PC-3 (cell line): ENCODE data around the gene KLHL25. TPM values are rescaled to one million over a fixed set of nuclear protein-coding genes. Genes with fewer than 3 reads are reported as not detected.

Source experiments
- ATAC-seq: fragments of 200-7000 bp; cut with Tn5 transposase; 2 replicates; pipeline ENCODE4 v1.9.1; 2020; ENCODE audit warnings: mild to moderate bottlenecking, moderate library complexity
- BruUV-seq: library from RNA; stranded (reverse); fragments of 400-500 nt; replicated peaks from 2 replicates; lab custom pipeline; 2021; lab: Mats Ljungman, UMichigan
- CTCF ChIA-PET: fragments of 300-600 bp; sonication (Branson Sonifier 250); formaldehyde crosslinking; loops from one replicate; lab custom pipeline; 2022; ENCODE audit warnings: antibody characterized with exemption; lab: Charles Lee
- POLR2A ChIA-PET: fragments of 300-600 bp; sonication (Branson Sonifier 250); formaldehyde crosslinking; loops from one replicate; lab custom pipeline; 2022; ENCODE audit warnings: antibody characterized with exemption; ENCODE audit not compliant: unreplicated experiment; lab: Charles Lee
- DNase-seq: peaks from one replicate; pipeline ENCODE4 v3.0.0-alpha.2; 2015
- H2AFZ ChIP-seq: fragments of 300-600 bp; sonication (generic); 2 replicates; pipeline ENCODE4 v1.6.0; 2016; ENCODE audit warnings: antibody characterized with exemption, low read length
- H3F3A ChIP-seq: fragments of 300-600 bp; sonication (generic); one replicate; pipeline ENCODE4 v1.6.0; 2017; ENCODE audit warnings: antibody characterized with exemption, low read length, control low read depth, mild to moderate bottlenecking; ENCODE audit not compliant: unreplicated experiment
- H3K27ac ChIP-seq: fragments of 300-600 bp; sonication (generic); 2 replicates; pipeline ENCODE4 v1.5.1; 2016; ENCODE audit warnings: mild to moderate bottlenecking, low read length
- H3K27me3 ChIP-seq: fragments of 300-600 bp; sonication (generic); 2 replicates; pipeline ENCODE4 v1.6.1; 2016; ENCODE audit warnings: low read length, mixed read lengths
- H3K36me3 ChIP-seq: fragments of 300-600 bp; sonication (generic); 2 replicates; pipeline ENCODE4 v1.6.1; 2016; ENCODE audit warnings: low read depth, mixed run types, low read length, mixed read lengths
- H3K4me1 ChIP-seq: fragments of 300-600 bp; sonication (generic); 2 replicates; pipeline ENCODE4 v1.5.1; 2016; ENCODE audit warnings: low read length; ENCODE audit not compliant: insufficient read depth
- H3K4me2 ChIP-seq: fragments of 300-600 bp; sonication (generic); 2 replicates; pipeline ENCODE4 v1.6.0; 2016; ENCODE audit warnings: low read length
- H3K4me3 ChIP-seq: fragments of 300-600 bp; sonication (generic); 2 replicates; pipeline ENCODE4 v1.5.1; 2016; ENCODE audit warnings: mild to moderate bottlenecking, low read length, mixed read lengths
- H3K79me2 ChIP-seq: fragments of 300-600 bp; sonication (generic); 2 replicates; pipeline ENCODE4 v1.6.1; 2017; ENCODE audit warnings: low read length, mixed read lengths
- H3K9ac ChIP-seq: fragments of 300-600 bp; sonication (generic); 2 replicates; pipeline ENCODE4 v1.6.0; 2016; ENCODE audit warnings: mild to moderate bottlenecking, low read length
- H3K9me2 ChIP-seq: fragments of 300-600 bp; sonication (generic); replicated peaks from 2 replicates; pipeline ENCODE4 v1.6.1; 2016; ENCODE audit warnings: mixed run types, low read length, mixed read lengths
- H3K9me3 ChIP-seq: fragments of 300-600 bp; sonication (generic); 2 replicates; pipeline ENCODE4 v1.6.1; 2016; ENCODE audit warnings: low read length, mixed read lengths
- H4K20me1 ChIP-seq: fragments of 300-600 bp; sonication (generic); 2 replicates; pipeline ENCODE4 v1.6.1; 2016; ENCODE audit warnings: low read length, mixed read lengths
- CTCF ChIP-seq: fragments of 300-600 bp; sonication (generic); conservative IDR thresholded peaks from 2 replicates; pipeline ENCODE4 v1.5.1; 2017; ENCODE audit warnings: antibody characterized with exemption, low read depth, mild to moderate bottlenecking, low read length
- EZH2 ChIP-seq: fragments of 300-600 bp; sonication (generic); IDR thresholded peaks from one replicate; pipeline ENCODE4 v1.6.1; 2017; ENCODE audit warnings: antibody characterized with exemption, mild to moderate bottlenecking, low read length; ENCODE audit not compliant: unreplicated experiment
- EZH2phosphoT487 ChIP-seq: fragments of 300-600 bp; sonication (generic); IDR thresholded peaks from 2 replicates; pipeline ENCODE4 v1.6.1; 2018; ENCODE audit warnings: mild to moderate bottlenecking, antibody characterized with exemption, low read length, borderline replicate concordance
- intact Hi-C: fragments of 100-400 bp; cut with micrococcal nuclease; formaldehyde crosslinking; loops from 2 replicates; pipeline ENCODE4 v1.9.0; 2023
- total RNA-seq: library from RNA; depleted of rRNA; stranded (reverse); fragments of >200 nt; gene quantifications from 2 replicates; pipeline ENCODE4 v1.2.3, GENCODE V29; 2014

KLHL25 gene
- total RNA-seq, 1 experiment from 2014 or later, result 7.2 TPM

GRCh38 chr15:85733416-85733815, 61.3 kb downstream of the KLHL25 start:
- H3K4me1 ChIP-seq, result no peaks in the 10 kb centered on the region
- no TSS peak for BruUV-seq
- H3K79me2 ChIP-seq, result no peaks in the 10 kb centered on the region
- no peak overlapping the region for H3K27ac ChIP-seq
- H3K9ac ChIP-seq, result no peak overlapping the region
- DNase-seq, result no peak
- intact Hi-C loops, result no loop called here
- H4K20me1 ChIP-seq, result no peaks in the 10 kb centered on the region
- ChIA-PET CTCF (no interaction called here), POLR2A (no interaction called here)
- H3F3A ChIP-seq, result no peaks in the 10 kb centered on the region
- no peaks in the 10 kb centered on the region for H3K27me3 ChIP-seq
- TF ChIP-seq EZH2 (no peak), EZH2phosphoT487 (no peak), CTCF (no peak)
- ATAC-seq, result no peak
- H3K36me3 ChIP-seq, result peaks cover 48% of the 10 kb centered on the region
- no peak overlapping the region for H3K4me3 ChIP-seq
- H3K9me2 ChIP-seq, result no peaks in the 10 kb centered on the region
- peaks cover 9% of the 10 kb centered on the region; the same call in 1 of the 2 replicates for H3K9me3 ChIP-seq
- no peak overlapping the region for H3K4me2 ChIP-seq
- H2AFZ ChIP-seq, result no peak overlapping the region

- peaks cover 9% of the 10 kb centered on the region; the same call in 1 of the 2 replicates for H3K9me3 ChIP-seq
- H3K9ac ChIP-seq, result no peak overlapping the region
- H3K4me3 ChIP-seq, result no peak overlapping the region
- ATAC-seq (peak; percentile 64), DNase-seq (peak; percentile 80)
- intact Hi-C loops, result loop anchor here (1.0 to 2.0 kb wide), 2 partner anchors 101 to 110 kb away; no protein-coding TSS in a partner anchor
- no peak overlapping the region for H3K27ac ChIP-seq
- H4K20me1 ChIP-seq, result no peaks in the 10 kb centered on the region
- no peaks in the 10 kb centered on the region for H3K4me1 ChIP-seq
- no peaks in the 10 kb centered on the region for H3K9me2 ChIP-seq
- H2AFZ ChIP-seq, result no peak overlapping the region
- no peaks in the 10 kb centered on the region for H3F3A ChIP-seq
- BruUV-seq, result no TSS peak
- POLR2A ChIA-PET, result no interaction called here
- no peaks in the 10 kb centered on the region for H3K79me2 ChIP-seq
- H3K4me2 ChIP-seq, result no peak overlapping the region
- peaks cover 40% of the 10 kb centered on the region for H3K36me3 ChIP-seq
- CTCF ChIA-PET, result interaction anchor here (0.6 kb wide), 1 partner anchor 255 kb away, joined by 3 read pairs; no protein-coding TSS in a partner anchor
- no peaks in the 10 kb centered on the region for H3K27me3 ChIP-seq
- no peak for TF ChIP-seq EZH2phosphoT487
- TF ChIP-seq CTCF, result peak; percentile 76
- no peak for TF ChIP-seq EZH2
These were observed 64.5 kb downstream of the KLHL25 start for GRCh38 chr15:85730001-85730820.

GRCh38 chr15:85727068-85727467, 67.7 kb downstream of the KLHL25 start:
- no peak overlapping the region for H3K9ac ChIP-seq
- no peaks in the 10 kb centered on the region for H3K9me3 ChIP-seq
- intact Hi-C loops, result no loop called here
- no peaks in the 10 kb centered on the region for H3K4me1 ChIP-seq
- H4K20me1 ChIP-seq, result no peaks in the 10 kb centered on the region
- H3K4me3 ChIP-seq, result no peak overlapping the region
- H3K79me2 ChIP-seq, result no peaks in the 10 kb centered on the region
- no peak overlapping the region for H3K4me2 ChIP-seq
- TF ChIP-seq EZH2 (no peak), EZH2phosphoT487 (no peak), CTCF (no peak)
- no TSS peak for BruUV-seq
- H3K9me2 ChIP-seq, result no peaks in the 10 kb centered on the region
- H3F3A ChIP-seq, result no peaks in the 10 kb centered on the region
- DNase-seq (no peak), ATAC-seq (no peak)
- no peaks in the 10 kb centered on the region for H3K27me3 ChIP-seq
- POLR2A ChIA-PET, result no interaction called here
- no peak overlapping the region for H3K27ac ChIP-seq
- H3K36me3 ChIP-seq, result peaks cover 35% of the 10 kb centered on the region
- CTCF ChIA-PET, result no interaction called here
- no peak overlapping the region for H2AFZ ChIP-seq
